ENCODE data around the gene MAP7. TPM values are rescaled to one million over a fixed set of nuclear protein-coding genes. Genes with fewer than 3 reads are reported as not detected.
"Not testable (repeated sequence)": the region's sequence is repeated elsewhere in the genome, so short reads cannot be mapped to it uniquely, and the experiment has no call there.

Gene MAP7
- total RNA-seq, 2 experiments from 2014 or later, result not detected

GRCh38 chr6:136403110-136403980 lies 146.9 kb downstream of the MAP7 start:
- no peak overlapping the region for H3K4me3 ChIP-seq (ENCODE audit: low read depth, low read length, poor library complexity, severe bottlenecking)
- TF ChIP-seq EZH2phosphoT487 (IDR thresholded peaks at IDR 0.05; ENCODE audit: borderline replicate concordance, low read depth, low read length), result no peak
- TF ChIP-seq CTCF (conservative IDR thresholded peaks at IDR 0.05; ENCODE audit: low read length), result no peak
- no peaks in the 10 kb centered on the region for H3K9me2 ChIP-seq (ENCODE audit: insufficient read depth, low read length)
- BruUV-seq (replicated peaks), result no TSS peak
- H3K27ac ChIP-seq (ENCODE audit: low read depth, low read length, poor library complexity, severe bottlenecking), result no peak overlapping the region
- POLR2A ChIA-PET, result no interaction called here
- no peaks in the 10 kb centered on the region for H4K20me1 ChIP-seq (ENCODE audit: insufficient read depth, low read length)
- intact Hi-C loops (cut with micrococcal nuclease; ENCODE audit: unreplicated experiment), result no loop called here
- CTCF ChIA-PET (ENCODE audit: unreplicated experiment), result no interaction called here
- no peak for DNase-seq (ENCODE audit: low spot score)
- no peak overlapping the region for H3K4me2 ChIP-seq (ENCODE audit: low read length)
- H3K9me3 ChIP-seq (ENCODE audit: low read length), result no peaks in the 10 kb centered on the region
- H3K36me3 ChIP-seq (ENCODE audit: insufficient read depth, low read length), result no peaks in the 10 kb centered on the region
- no peak overlapping the region for H2AFZ ChIP-seq (ENCODE audit: low read length)
- no peaks in the 10 kb centered on the region for H3K4me1 ChIP-seq (ENCODE audit: insufficient read depth, low read length, poor library complexity, severe bottlenecking)
- no peaks in the 10 kb centered on the region for H3K79me2 ChIP-seq (ENCODE audit: insufficient read depth, low read depth, low read length)

- H3K36me3 ChIP-seq (ENCODE audit: insufficient read depth, low read length), result no peaks in the 10 kb centered on the region
- CTCF ChIA-PET (ENCODE audit: unreplicated experiment), result no interaction called here
- no peak overlapping the region for H2AFZ ChIP-seq (ENCODE audit: low read length)
- TF ChIP-seq CTCF (conservative IDR thresholded peaks at IDR 0.05; ENCODE audit: low read length) (no peak), EZH2phosphoT487 (IDR thresholded peaks at IDR 0.05; ENCODE audit: borderline replicate concordance, low read depth, low read length) (no peak)
- POLR2A ChIA-PET, result no interaction called here
- no peaks in the 10 kb centered on the region for H4K20me1 ChIP-seq (ENCODE audit: insufficient read depth, low read length)
- H3K4me3 ChIP-seq (ENCODE audit: low read depth, low read length, poor library complexity, severe bottlenecking), result no peak overlapping the region
- H3K4me1 ChIP-seq (ENCODE audit: insufficient read depth, low read length, poor library complexity, severe bottlenecking), result no peaks in the 10 kb centered on the region
- no peaks in the 10 kb centered on the region for H3K9me3 ChIP-seq (ENCODE audit: low read length)
- H3K27ac ChIP-seq (ENCODE audit: low read depth, low read length, poor library complexity, severe bottlenecking), result no peak overlapping the region
- no peaks in the 10 kb centered on the region for H3K79me2 ChIP-seq (ENCODE audit: insufficient read depth, low read depth, low read length)
- DNase-seq (ENCODE audit: low spot score), result no peak
- BruUV-seq (replicated peaks), result no TSS peak
- intact Hi-C loops (cut with micrococcal nuclease; ENCODE audit: unreplicated experiment), result no loop called here
- no peaks in the 10 kb centered on the region for H3K9me2 ChIP-seq (ENCODE audit: insufficient read depth, low read length)
- no peak overlapping the region for H3K4me2 ChIP-seq (ENCODE audit: low read length)
Measured at GRCh38 chr6:136401749-136402148, 148.5 kb downstream of the MAP7 start.

- H3K4me1 ChIP-seq (ENCODE audit: insufficient read depth, low read length, poor library complexity, severe bottlenecking); CTCF ChIA-PET (ENCODE audit: unreplicated experiment); intact Hi-C loops (cut with micrococcal nuclease; ENCODE audit: unreplicated experiment); POLR2A ChIA-PET; H3K9me3 ChIP-seq (ENCODE audit: low read length); H3K27ac ChIP-seq (ENCODE audit: low read depth, low read length, poor library complexity, severe bottlenecking); DNase-seq (ENCODE audit: low spot score); BruUV-seq (replicated peaks); H4K20me1 ChIP-seq (ENCODE audit: insufficient read depth, low read length); H3K79me2 ChIP-seq (ENCODE audit: insufficient read depth, low read depth, low read length); H3K36me3 ChIP-seq (ENCODE audit: insufficient read depth, low read length); H3K4me2 ChIP-seq (ENCODE audit: low read length); H3K9me2 ChIP-seq (ENCODE audit: insufficient read depth, low read length); H2AFZ ChIP-seq (ENCODE audit: low read length); H3K4me3 ChIP-seq (ENCODE audit: low read depth, low read length, poor library complexity, severe bottlenecking): not testable (repeated sequence)
Measured at GRCh38 chr6:136401236-136401635, 149.0 kb downstream of the MAP7 start.
